Mesenchymal stem cell (in vitro differentiated cells and primary cell): Measurements from ENCODE around the gene EFNA5.

ENCODE experiments used
- DNase-seq: peaks from one replicate; pipeline ENCODE4 v3.0.0-alpha.2; 2013
- H2AFZ ChIP-seq: one replicate; pipeline ENCODE4 v1.6.1; 2013; ENCODE audit warnings: low read depth, mild to moderate bottlenecking, control low read depth, inconsistent platforms, low read length, moderate library complexity
- H2AK5ac ChIP-seq: 2 replicates; pipeline ENCODE4 v1.6.1; 2013; ENCODE audit warnings: low read length, moderate library complexity, mild to moderate bottlenecking, inconsistent platforms; ENCODE audit not compliant: severe bottlenecking
- H2BK120ac ChIP-seq: one replicate; pipeline ENCODE4 v1.6.1; 2013; ENCODE audit warnings: low read depth, mild to moderate bottlenecking, inconsistent platforms, low read length, moderate library complexity
- H2BK12ac ChIP-seq, 2 experiments: one replicate each; pipeline ENCODE4 v1.6.1; 2013; ENCODE audit warnings: inconsistent platforms in 2 of 2, low read length in 2 of 2, mild to moderate bottlenecking in 2 of 2, moderate library complexity in 2 of 2, control low read depth in 1 of 2
- H2BK15ac ChIP-seq: one replicate; pipeline ENCODE4 v1.6.1; 2013; ENCODE audit warnings: mild to moderate bottlenecking, low read depth, inconsistent platforms; ENCODE audit not compliant: poor library complexity, severe bottlenecking
- H2BK5ac ChIP-seq: 2 replicates; pipeline ENCODE4 v1.6.1; 2013; ENCODE audit warnings: low read depth, mild to moderate bottlenecking, low read length, control low read depth, inconsistent platforms; ENCODE audit not compliant: poor library complexity, severe bottlenecking
- H3K14ac ChIP-seq, 2 experiments: one replicate each; pipeline ENCODE4 v1.6.1; 2013; ENCODE audit warnings: inconsistent platforms in 2 of 2, low read length in 2 of 2, control low read depth in 1 of 2, mild to moderate bottlenecking in 1 of 2, moderate library complexity in 1 of 2
- H3K18ac ChIP-seq, 2 experiments: one replicate each; pipeline ENCODE4 v1.6.1; 2013; ENCODE audit warnings: inconsistent platforms in 2 of 2, low read length in 2 of 2, control low read depth in 1 of 2, low read depth in 1 of 2, mild to moderate bottlenecking in 1 of 2
- H3K23ac ChIP-seq, 2 experiments: one replicate each; pipeline ENCODE4 v1.6.1; 2013; ENCODE audit warnings: inconsistent platforms in 2 of 2, low read length in 2 of 2, mild to moderate bottlenecking in 2 of 2, moderate library complexity in 2 of 2, control low read depth in 1 of 2
- H3K27ac ChIP-seq: 2 replicates; pipeline ENCODE4 v1.5.1; 2013; ENCODE audit warnings: mild to moderate bottlenecking, moderate library complexity, low read length, control low read depth, inconsistent platforms; ENCODE audit not compliant: poor library complexity, severe bottlenecking
- H3K27me3 ChIP-seq, 2 experiments: 2 replicates each; pipeline versions ENCODE4 v1.6.1 to v1.7.0; 2013; ENCODE audit warnings: low read length in 2 of 2, mild to moderate bottlenecking in 2 of 2, moderate library complexity in 2 of 2, control low read depth in 1 of 2, inconsistent platforms in 1 of 2; ENCODE audit not compliant: control insufficient read depth in 1 of 2, insufficient read depth in 1 of 2
- H3K36me3 ChIP-seq, 2 experiments: 2 replicates each; pipeline versions ENCODE4 v1.6.1 to v1.7.0; 2013; ENCODE audit warnings: low read length in 2 of 2, control low read depth in 1 of 2, inconsistent platforms in 1 of 2, low read depth in 1 of 2, mild to moderate bottlenecking in 1 of 2; ENCODE audit not compliant: insufficient read depth in 2 of 2, control insufficient read depth in 1 of 2
- H3K4ac ChIP-seq, 2 experiments: one replicate each; pipeline ENCODE4 v1.6.1; 2013; ENCODE audit warnings: inconsistent platforms in 2 of 2, low read length in 2 of 2, mild to moderate bottlenecking in 2 of 2, moderate library complexity in 2 of 2, control low read depth in 1 of 2, low read depth in 1 of 2
- H3K4me1 ChIP-seq: 2 replicates; pipeline ENCODE4 v1.6.1; 2013; ENCODE audit warnings: low read depth, low read length, control low read depth; ENCODE audit not compliant: control insufficient read depth, insufficient read depth
- H3K4me2 ChIP-seq: 2 replicates; pipeline ENCODE4 v1.6.1; 2013; ENCODE audit warnings: low read length, mild to moderate bottlenecking, inconsistent platforms; ENCODE audit not compliant: poor library complexity, severe bottlenecking
- H3K4me3 ChIP-seq, 2 experiments: 2 replicates each; pipeline versions ENCODE4 v1.5.1 to v1.7.0; 2013; ENCODE audit warnings: low read length in 2 of 2, mild to moderate bottlenecking in 2 of 2, control low read depth in 1 of 2, low read depth in 1 of 2; ENCODE audit not compliant: insufficient read depth in 1 of 2
- H3K79me1 ChIP-seq: replicated peaks from 2 replicates; pipeline ENCODE4 v1.6.1; 2013; ENCODE audit warnings: mild to moderate bottlenecking, control low read depth, low read length, inconsistent platforms; ENCODE audit not compliant: poor library complexity, severe bottlenecking
- H3K9ac ChIP-seq: 2 replicates; pipeline ENCODE4 v1.7.0; 2013; ENCODE audit warnings: mild to moderate bottlenecking, low read length, moderate library complexity
- H3K9me3 ChIP-seq: 2 replicates; pipeline ENCODE4 v1.7.0; 2013; ENCODE audit warnings: mild to moderate bottlenecking, low read length; ENCODE audit not compliant: control insufficient read depth
- H4K8ac ChIP-seq: one replicate; pipeline ENCODE4 v1.6.1; 2013; ENCODE audit warnings: inconsistent platforms, mild to moderate bottlenecking, low read length, moderate library complexity
- H4K91ac ChIP-seq: one replicate; pipeline ENCODE4 v1.6.1; 2013; ENCODE audit warnings: mild to moderate bottlenecking, low read length, inconsistent platforms
- WGBS: methylation state at CpG from one replicate; pipeline ENCODE4 v1.1.7; 2013; ENCODE audit warnings: mixed read lengths; 5-methylcytosine and 5-hydroxymethylcytosine counted together

EFNA5 gene

DNA sequence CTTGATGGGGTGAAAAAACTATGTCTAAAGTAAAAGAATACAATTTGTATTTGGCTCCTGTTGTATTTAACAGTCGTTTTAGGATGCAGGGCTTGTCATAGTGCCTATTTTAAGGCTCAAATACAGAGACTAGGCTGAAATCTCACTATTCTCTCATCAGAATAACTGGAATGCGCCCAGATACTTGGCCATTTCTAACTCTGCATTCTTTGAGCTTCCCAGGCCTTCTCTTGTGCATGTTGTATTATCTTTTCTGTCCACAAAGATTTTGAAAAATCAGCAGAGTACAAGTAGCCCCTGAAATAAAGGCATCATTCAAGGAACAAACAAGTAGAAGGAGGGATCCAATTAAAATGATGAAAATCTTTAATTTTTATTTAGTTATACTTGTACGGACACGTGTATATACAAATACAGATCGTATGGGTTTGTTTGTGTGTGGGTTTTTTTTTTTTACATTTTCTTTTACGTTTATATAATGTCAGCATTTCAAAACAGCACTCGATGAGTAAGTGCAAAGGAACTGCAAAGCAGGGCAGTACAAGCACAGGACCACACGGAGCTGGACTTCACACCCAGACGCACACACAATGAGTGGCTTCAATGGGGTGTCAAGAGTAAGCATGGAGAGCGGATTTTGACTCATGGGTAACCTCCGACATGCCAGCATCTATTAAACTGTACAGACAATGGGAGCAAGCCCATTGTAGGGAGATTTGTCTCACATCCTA lies 294.0 kb downstream of the EFNA5 start:
- peak; percentile 85 for DNase-seq
- H3K14ac ChIP-seq, result no peak overlapping the region
- H3K4me1 ChIP-seq, result peaks cover 11% of the 10 kb centered on the region
- no peak overlapping the region for H3K4ac ChIP-seq
- H3K79me1 ChIP-seq, result peaks cover 5% of the 10 kb centered on the region
- peak overlapping the region; percentile 4 for H4K8ac ChIP-seq
- H3K36me3 ChIP-seq, result peaks cover 3 to 5% of the 10 kb centered on the region in 2 experiments
- 56% methylated on average over 8 of the region's 11 CpGs for WGBS
- H3K27ac ChIP-seq, result peak overlapping the region; percentile 31
- H3K4me3 ChIP-seq, result no peak overlapping the region
- H3K18ac ChIP-seq, result peak overlapping the region in 1 of 2 experiments; percentile 58
- no peak overlapping the region for H2BK5ac ChIP-seq
- H3K23ac ChIP-seq, result no peak overlapping the region
- H2BK12ac ChIP-seq, result peak overlapping the region in 1 of 2 experiments; percentile 69
- H3K4me2 ChIP-seq, result no peak overlapping the region
- no peak overlapping the region for H3K9ac ChIP-seq
- H2AFZ ChIP-seq, result no peak overlapping the region
- no peak overlapping the region for H2BK15ac ChIP-seq
- no peaks in the 10 kb centered on the region for H3K9me3 ChIP-seq
- peak overlapping the region; percentile 21 for H2AK5ac ChIP-seq
- peak overlapping the region; percentile 8 for H2BK120ac ChIP-seq
- H4K91ac ChIP-seq, result no peak overlapping the region
- H3K27me3 ChIP-seq, result no peaks in the 10 kb centered on the region

DNA sequence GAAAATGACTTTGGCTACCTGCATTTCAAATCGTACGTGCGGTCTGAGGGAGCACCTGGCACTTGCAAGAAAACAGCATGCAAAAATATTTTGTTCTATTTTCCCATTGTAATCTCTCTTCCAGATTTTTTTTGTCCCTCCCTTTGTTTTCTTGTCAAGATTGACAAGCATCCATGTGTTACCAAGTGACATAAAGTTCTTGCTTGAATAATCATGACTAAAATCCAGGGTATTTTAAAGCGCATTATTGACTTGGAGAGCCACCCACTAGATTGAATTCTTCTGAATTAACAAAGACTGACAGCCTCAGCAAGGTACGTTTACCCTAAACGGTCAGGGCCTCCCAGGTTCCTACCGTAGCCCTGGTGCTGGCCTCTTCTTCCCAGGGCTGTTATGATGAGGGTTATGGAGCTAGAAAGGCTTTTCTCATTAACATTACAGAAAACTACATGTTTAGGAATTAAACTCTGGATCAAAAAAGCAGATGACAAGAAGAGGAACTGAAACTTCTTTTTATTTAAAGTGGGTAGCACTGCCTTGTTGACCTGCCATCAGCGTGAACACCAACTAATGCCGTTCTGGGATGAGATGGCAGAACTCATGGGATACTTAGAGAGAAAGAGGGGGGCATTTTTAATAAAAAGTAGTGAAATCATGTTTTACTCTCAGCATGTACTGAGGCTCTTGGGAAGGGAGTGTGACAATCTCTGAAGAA lies 297.0 kb downstream of the EFNA5 start:
- Histone ChIP-seq H3K9me3 (no peaks in the 10 kb centered on the region), H2AFZ (no peak overlapping the region), H3K4me2 (no peak overlapping the region), H3K9ac (no peak overlapping the region), H3K14ac (no peak overlapping the region), H3K23ac (no peak overlapping the region), H3K27me3 (no peaks in the 10 kb centered on the region), H2BK120ac (no peak overlapping the region), H3K18ac (no peak overlapping the region), H3K36me3 (no peaks in the 10 kb centered on the region), H2BK5ac (no peak overlapping the region), H4K91ac (no peak overlapping the region), H3K4me1 (peaks cover 4% of the 10 kb centered on the region), H2BK15ac (no peak overlapping the region), H2AK5ac (no peak overlapping the region), H3K4ac (no peak overlapping the region), H4K8ac (no peak overlapping the region), H3K4me3 (no peak overlapping the region), H3K79me1 (peaks cover 1% of the 10 kb centered on the region), H3K27ac (no peak overlapping the region), H2BK12ac (no peak overlapping the region)
- no peak for DNase-seq
- WGBS, result over 99% methylated on average over 8 of the region's 9 CpGs

DNA sequence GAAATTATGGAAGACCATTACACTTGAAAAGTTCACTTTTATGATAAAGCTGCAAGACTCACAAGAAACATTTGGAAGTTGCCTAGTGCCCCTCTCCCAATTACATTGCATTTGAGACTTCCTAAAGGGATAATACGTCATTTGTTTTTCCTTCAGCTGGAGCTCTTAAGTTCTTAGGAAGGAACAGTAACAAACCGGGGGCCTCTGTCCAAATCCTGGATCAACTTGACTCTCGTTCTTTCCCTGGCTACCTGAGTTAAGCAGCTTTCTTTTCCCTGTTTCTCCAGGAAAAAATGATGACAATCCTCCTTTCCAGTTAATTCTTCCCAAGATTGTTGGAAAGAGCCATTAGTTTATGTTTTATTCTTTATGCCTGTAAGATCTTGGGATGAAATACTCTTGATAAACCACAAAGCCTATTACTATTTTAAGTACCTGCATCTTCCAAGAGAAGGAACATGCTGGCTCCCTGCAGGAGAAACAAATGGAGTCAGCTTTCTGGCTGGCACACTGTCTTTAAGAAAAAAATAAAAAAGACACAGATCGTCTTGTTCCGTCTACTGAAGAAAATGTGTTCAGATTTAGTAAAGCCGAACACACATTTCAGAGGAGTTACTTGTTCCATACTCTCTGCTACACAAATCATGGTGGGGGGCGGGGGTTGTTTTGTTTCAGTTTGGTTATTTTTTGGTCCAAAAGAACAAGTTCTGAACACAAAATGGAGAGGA lies 297.9 kb downstream of the EFNA5 start:
- no peaks in the 10 kb centered on the region for H3K27me3 ChIP-seq

DNA sequence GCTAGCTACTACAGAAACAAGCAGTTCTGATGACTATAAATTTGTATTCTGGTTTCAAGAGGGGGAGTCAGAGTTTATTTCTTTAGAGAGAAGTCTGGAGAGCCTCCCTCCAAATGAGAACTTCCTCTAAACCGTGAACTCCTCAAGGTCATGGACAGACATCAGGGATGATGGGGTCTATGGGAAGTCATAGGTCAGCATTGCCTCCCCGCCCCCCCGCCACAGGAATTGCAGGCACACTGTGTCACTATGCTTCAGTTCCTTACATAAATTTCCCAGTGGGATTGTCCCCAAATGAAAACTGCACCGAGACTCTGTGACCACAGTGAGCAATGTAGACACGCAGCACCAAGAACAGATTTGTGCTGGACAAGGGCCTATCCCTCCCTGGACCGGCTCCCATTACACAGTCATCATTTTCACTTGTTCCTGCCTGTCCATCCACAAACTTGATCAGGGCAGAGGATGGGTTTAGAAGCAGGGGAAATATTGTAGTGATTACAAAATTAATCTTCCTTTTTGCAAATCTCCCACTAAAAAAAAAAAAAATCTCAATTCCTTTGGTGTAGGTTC lies 300.3 kb downstream of the EFNA5 start:
- Histone ChIP-seq H2BK15ac (no peak overlapping the region), H3K9ac (no peak overlapping the region), H3K79me1 (no peaks in the 10 kb centered on the region), H3K4me2 (no peak overlapping the region), H3K9me3 (no peaks in the 10 kb centered on the region), H2BK120ac (no peak overlapping the region), H2AFZ (no peak overlapping the region), H2BK5ac (no peak overlapping the region), H3K14ac (no peak overlapping the region), H3K23ac (no peak overlapping the region), H3K36me3 (no peaks in the 10 kb centered on the region), H4K8ac (no peak overlapping the region), H3K4ac (no peak overlapping the region), H3K27me3 (no peaks in the 10 kb centered on the region), H3K18ac (no peak overlapping the region), H3K4me1 (peaks cover 3% of the 10 kb centered on the region), H2AK5ac (no peak overlapping the region), H4K91ac (no peak overlapping the region), H3K27ac (no peak overlapping the region), H2BK12ac (no peak overlapping the region), H3K4me3 (no peak overlapping the region)
- no peak for DNase-seq
- 80% methylated on average over 5 of the region's 6 CpGs for WGBS

More for the DNA sequence above, 297.9 kb downstream of the EFNA5 start:
- Histone ChIP-seq H2AK5ac (no peak overlapping the region), H3K4ac (no peak overlapping the region), H2BK120ac (no peak overlapping the region), H3K18ac (no peak overlapping the region), H3K36me3 (no peaks in the 10 kb centered on the region), H3K4me1 (peaks cover 4% of the 10 kb centered on the region), H3K4me2 (no peak overlapping the region), H3K27ac (no peak overlapping the region), H4K8ac (no peak overlapping the region), H2BK12ac (no peak overlapping the region), H3K9me3 (no peaks in the 10 kb centered on the region), H3K4me3 (no peak overlapping the region), H3K9ac (no peak overlapping the region), H2AFZ (no peak overlapping the region), H3K14ac (no peak overlapping the region), H3K79me1 (peaks cover 1% of the 10 kb centered on the region), H4K91ac (no peak overlapping the region), H3K23ac (no peak overlapping the region), H2BK5ac (no peak overlapping the region), H2BK15ac (no peak overlapping the region)
- no peak for DNase-seq
- WGBS, result 96% methylated on average over 7 of the region's 7 CpGs
